NCI-H2081 (cell line): ENCODE measurements around the gene GGTLC2.
"Not testable (repeated sequence)": the region's sequence is repeated elsewhere in the genome, so short reads cannot be mapped to it uniquely, and the experiment has no call there.

Source experiments
- DNase-seq, 2 experiments: peaks; one replicate each; lab custom pipeline; 2025; lab: John Stamatoyannopoulos, UW

The GGTLC2 gene

DNA sequence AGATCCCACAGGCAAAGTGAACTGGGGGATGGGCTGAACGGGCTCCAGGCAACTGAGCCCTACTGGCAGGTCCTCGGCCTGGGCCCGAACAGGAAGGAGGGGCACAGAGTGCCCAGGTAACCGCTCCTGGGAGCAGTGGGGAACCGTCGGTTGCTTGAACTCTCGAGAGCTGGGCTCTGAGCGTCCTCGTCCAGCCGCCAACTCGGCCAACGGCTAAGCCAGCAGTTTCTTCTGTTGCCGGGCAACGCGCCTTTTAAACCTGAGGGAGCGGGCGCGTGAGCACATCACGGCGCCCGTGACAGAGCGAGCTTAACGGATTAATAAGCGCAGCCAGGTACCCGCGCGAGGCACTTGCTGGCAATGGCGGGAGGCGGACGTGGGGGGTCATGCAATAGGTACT lies at the start of gene GGTLC2:
Gene GGTLC2, plus strand, starts transcription at position 301 of the 400 bp plus-strand sequence. CDS start 1,732 bp downstream, outside the sequence.
- not testable (repeated sequence) for DNase-seq

DNA sequence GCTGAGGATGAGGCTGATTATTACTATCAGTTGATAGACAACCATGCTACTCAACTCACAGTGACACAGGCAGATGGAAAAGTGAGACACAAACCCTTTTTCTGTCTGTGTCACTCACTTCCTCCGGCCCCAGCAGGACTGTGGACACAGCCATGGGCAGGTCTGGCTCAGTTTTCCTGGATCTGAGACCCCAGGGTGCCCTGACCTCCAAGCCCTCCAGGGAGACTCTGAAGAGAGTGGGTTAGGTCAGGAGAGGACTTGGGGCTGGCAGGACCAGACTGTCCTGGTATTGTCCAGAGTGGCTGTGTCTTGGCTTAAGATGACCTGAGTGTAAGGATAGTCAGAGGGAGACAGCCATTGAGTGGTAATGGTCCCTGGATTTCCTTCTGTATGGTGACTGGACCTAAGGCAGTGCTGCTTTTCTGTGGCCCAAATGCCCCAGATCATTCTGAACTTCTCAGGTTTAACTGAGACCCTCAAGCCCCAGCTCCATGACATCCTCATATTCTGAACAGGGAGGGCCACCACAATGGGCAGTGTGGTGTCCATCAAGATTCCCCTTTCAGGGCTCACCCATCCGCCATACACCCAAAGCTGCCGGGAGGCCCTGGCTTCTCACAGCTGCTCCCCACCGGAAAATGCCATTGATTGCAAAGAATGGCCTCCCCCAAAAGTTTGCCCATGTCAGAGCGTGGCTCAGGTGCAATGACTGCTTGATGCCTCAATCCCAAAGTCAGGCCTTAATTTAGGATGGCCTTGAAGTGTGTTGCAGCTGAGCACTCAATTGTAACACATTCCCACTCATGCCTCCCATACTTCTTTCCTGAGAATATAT lies 49.2 kb upstream of the GGTLC2 start:
- no peak for DNase-seq

DNA sequence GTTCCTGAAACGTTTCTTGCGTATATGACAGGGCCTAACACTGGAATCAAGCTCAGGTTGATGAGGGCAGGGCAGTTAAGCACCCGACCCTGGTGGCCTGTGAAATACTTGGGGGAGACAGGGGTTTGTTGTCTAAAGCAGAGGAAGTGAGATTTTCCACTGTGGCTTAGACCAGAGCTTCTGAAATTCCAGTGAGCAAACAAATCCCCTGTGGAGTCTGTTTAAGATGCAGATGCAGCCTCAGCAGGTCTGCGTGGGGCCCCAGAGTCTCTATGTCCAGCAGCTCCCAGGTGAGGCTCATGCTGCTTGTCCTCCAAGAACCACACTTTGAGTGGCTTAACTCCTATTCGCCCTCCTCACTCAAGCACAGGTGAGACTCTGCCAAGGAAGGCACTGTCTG lies 46.3 kb upstream of the GGTLC2 start:
- no peak for DNase-seq

DNA sequence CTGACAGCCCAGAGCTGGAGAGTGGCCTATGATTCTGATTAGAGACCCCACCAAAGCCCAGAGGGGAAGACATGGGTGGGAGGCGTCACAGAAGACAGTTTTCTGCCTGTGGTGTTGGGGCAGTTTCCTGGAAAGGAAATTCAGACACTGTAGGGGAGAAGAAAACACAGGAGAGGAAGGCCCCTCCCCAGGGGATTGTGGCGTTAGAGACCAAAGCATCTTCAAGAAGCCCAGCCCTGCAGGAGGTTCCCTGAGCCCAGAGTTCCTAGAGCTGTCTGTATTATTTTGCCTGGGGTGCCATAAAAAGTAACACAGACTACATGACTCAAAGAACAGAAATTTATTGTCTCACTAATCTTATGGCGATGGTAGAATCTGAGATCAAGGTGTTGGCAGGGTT lies 45.2 kb upstream of the GGTLC2 start:
- no peak for DNase-seq

DNA sequence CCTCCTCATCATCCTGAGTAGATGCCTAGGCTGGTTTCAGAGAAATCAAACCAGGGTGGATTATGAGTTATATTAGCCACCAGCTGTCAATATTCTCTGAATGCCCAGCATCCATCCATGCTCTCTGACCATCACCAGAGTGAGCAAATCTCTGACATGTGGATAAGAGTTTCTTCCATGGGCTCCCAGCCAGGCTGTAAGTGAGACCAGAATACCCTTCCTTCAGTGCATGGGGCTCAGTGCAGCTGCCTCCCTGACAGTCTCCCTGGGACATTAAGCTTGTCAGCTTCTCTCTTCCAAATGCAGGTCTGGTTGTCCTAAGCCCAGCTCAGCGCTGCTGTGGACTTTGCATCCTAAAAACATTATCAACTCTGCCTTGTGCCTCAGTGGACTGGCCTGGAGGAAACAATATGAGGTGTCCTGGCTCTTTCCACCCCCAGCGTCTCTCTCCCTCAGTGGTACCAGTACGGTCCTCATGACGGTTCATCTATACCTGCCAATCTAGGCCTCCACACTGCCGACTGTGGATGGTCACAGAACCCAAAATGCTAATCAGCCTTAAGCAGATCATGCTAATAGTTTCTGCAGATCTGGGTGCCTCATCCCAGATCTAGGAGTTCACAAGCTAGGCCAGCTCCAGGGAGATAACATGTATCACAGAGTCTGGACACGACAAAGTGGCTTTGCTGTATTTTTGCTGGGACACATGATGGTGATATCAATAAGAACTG lies 43.7 kb upstream of the GGTLC2 start:
- no peak for DNase-seq

DNA sequence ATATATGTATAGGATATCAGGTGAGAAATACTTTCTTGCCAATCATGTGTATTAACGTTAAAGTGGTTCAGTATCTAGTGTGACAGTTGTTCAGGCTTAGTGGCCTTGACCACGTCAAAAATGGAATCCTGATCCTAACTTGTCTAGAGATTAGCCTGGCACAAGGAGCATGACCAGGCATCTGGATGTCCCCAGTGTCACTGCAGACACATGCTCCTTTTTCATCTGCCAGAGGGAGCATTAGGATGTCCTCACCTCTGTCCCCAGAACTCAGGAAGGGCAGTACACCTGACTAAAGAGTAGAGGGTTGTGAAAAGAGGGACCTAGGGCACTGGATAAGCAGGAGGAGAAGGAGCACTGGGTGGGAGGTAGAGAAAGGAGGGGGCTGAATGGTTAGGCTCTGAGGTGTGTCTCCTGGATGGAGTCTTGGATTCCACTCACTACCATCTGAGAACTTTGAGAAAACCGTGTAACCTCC lies 40.9 kb upstream of the GGTLC2 start:
- no peak for DNase-seq

DNA sequence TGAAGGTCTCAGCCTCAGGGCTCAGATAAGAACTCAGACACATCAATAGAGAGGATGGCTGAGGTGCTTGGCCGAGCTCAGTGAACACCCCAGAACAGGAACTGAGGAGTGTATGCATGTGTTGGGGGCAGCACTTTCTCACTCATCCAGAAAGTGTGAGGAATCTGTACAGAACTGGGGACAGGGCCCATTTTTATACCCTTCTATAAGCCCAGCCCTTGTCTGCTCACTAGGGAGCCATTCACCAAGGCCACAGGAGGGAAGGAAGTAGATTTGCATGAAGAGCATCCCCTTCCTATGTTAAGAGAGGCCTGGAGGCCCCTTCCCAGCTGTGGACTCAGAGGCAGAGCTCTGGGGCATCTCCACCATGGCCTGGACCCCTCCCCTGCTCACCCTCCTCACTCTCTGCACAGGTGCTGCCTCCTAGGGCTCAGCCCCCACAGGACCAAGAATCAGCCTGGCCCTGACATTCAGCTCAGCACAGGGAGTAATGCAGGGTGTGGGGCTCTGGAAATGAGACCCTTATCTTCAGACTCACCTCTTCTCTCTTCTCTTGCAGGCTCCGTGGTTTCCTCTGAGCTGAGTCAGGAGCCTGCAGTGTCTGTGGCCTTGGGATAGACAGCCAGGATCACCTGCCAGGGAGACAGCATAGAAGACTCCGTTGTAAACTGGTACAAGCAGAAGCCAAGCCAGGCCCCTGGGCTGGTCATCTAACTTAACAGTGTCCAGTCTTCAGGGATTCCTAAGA lies 39.9 kb upstream of the GGTLC2 start:
- DNase-seq = no peak

DNA sequence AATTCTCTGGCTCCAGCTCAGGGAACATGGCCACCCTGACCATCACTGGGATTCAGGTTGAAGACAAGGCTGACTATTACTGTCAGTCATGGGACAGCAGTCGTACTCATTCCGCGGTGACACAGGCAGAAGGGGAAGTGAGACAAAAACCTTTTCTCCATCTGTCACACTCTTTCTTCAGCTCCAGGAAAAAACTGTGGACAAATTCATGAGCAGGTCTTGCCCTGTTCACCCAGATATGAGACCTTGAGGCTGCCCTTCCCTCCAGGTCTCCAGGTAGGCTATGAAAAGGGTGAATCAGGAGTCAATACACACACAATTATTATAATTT lies 39.4 kb upstream of the GGTLC2 start:
- no peak for DNase-seq

DNA sequence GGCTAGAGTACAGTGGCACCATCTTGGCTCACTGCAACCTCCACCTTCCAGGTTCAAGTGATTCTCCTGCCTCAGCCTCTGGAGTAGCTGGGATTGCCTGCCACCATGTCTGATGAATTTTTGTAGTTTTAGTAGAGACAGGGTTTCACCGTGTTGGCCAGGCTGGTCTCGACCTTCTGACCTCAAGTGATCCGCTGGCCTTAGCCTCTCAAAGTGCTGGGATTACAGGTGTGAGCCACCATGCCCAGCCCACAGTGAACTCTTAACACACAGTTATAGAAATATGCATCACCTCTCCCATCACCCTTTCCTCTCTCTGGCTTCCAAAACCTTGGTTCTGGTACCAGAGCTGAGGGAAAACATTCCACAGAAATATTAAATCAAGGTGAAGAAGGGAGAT lies 36.4 kb upstream of the GGTLC2 start:
- DNase-seq = not testable (repeated sequence)

DNA sequence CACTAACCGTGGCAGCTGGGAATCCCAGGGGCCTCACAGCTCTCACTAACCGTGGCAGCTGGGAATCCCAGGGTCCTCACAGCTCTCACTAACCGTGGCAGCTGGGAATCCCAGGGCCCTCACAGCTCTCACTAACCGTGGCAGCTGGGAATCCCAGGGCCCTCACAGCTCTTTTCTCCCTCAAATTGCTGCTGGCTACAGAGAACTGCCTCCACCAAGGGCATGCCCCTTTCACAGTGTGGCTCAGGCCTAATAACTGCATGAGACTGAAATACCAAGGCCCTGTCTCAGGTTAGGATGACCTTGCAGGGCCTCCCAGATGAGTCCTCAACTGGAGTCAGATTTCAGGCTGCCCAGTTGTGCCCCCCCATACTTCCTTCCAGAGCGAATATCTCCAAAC lies 35.1 kb upstream of the GGTLC2 start:
- no peak for DNase-seq

DNA sequence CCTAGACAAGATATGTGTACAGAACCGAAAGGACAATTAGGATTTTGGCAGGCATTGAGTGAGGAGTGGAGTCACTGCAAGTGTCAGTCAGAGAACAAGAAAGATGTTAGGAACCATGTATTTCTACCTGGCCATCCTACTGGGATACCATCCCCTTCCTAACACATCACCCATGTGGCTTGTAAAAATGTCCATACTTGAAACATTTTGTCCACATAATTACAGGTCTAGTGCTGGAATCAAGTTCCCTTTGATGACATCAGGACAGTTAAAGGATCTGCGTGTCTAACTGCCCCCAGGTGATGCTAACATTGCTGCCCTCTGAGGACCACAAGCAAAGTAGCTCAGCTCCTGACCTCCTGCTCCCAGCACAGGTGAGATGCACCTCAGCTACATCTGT lies 31.9 kb upstream of the GGTLC2 start:
- no peak for DNase-seq

DNA sequence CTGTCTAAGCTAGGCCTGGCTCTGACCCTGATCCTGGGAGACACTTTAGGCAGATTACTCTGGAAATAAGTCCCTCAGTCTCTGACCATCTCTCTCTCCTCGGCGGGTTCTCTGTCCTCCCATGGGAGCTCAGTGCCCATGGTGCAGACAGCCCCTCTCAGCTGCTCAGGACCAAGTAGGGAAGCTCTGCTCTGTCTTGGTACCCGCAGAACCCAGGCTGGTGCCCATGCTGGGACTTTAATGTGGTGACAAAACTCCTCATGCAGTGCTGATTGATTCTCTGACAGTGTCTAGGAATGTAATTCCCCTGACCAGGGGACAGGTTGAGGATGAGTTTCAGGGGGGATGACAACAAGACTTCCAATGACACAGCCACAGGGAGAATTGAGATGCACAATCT lies 30.3 kb upstream of the GGTLC2 start:
- no peak for DNase-seq

DNA sequence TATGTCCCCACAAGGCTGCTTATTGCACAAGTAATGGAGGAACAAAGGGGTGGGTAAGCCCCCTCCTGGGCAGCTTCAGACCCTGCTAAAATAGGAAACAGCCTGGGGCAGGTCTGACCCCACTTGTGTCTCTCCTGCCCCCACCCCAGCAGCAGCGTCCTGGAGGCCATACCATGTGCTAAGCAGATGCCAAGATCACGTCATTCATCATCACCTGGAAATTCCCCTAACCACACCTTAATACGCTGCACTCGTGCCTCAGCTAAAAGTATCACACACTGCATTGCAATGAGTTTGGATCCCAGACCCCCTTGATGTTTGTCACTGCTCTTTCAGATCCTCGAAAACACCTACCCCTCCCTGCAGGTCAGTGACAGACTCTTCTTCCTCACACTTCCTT lies 27.8 kb upstream of the GGTLC2 start:
- DNase-seq = no peak

DNA sequence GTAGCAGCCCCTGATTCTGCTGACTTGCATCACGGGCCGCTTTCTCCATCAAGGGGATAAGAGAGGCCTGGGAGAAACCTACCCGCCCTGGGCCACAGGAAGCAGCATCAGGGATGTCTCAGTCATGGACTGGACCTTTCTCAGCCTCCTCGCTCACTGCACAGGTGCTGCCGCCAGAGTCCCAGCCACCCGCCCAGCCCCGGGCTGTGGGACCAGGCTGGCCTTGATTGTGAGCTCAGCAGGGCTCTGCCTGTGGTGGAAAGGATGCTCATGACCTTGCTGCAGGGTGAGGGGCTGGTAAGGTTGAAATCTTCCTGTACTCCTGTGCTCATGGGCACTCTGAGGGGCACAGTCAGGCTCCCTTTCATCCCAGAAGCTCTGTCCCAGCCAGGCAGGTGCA lies 26.0 kb upstream of the GGTLC2 start:
- DNase-seq = no peak

DNA sequence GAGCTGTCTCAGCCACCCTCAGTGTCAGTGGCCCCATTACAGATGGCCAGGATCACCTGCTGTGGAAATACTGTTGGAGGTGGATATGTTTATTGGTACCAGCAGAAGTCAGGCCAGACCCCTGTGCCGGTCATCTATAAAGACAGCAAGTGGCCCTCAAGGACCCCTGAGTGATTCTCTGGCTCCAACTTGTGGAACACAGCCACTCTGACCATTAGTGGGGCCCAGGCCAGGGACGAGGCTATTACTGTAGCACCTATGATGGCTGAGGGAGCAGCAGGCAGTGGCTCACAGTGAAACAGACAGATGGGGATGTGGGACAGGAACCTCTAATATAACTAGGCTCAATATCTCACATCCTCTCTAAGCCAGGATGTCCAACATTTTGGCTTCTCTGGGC lies 25.5 kb upstream of the GGTLC2 start:
- no peak for DNase-seq

DNA sequence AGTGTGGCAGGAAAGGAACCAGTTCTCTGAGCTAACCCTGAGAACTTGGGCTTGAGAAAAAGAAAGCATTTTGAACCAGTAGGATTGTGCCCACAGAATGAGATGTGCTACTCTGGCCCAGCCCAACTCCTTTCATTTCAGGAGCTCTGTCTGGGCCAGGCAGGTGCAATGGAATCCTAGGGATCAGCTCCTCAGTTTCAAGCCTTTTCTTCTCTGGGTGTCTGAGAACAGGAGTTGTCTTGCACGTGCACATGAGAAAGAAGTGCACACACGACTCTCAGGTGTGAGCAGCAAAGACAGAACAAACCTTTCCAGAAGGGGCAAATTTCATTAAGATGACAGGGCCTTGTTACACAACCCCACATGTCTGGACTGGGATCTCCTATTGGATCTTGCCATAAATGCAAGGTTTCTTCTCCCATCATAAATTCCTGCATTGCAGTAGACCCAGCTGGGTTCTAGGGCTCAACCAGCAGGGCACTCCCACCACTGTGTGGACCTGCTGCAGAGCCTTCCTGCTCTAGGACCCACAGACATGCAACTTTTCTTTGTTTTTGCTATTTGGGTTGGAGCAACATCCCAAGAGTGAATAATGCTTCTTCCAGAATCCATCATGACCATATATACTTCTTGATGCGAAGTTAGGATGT lies 24.5 kb upstream of the GGTLC2 start:
- no peak for DNase-seq

DNA sequence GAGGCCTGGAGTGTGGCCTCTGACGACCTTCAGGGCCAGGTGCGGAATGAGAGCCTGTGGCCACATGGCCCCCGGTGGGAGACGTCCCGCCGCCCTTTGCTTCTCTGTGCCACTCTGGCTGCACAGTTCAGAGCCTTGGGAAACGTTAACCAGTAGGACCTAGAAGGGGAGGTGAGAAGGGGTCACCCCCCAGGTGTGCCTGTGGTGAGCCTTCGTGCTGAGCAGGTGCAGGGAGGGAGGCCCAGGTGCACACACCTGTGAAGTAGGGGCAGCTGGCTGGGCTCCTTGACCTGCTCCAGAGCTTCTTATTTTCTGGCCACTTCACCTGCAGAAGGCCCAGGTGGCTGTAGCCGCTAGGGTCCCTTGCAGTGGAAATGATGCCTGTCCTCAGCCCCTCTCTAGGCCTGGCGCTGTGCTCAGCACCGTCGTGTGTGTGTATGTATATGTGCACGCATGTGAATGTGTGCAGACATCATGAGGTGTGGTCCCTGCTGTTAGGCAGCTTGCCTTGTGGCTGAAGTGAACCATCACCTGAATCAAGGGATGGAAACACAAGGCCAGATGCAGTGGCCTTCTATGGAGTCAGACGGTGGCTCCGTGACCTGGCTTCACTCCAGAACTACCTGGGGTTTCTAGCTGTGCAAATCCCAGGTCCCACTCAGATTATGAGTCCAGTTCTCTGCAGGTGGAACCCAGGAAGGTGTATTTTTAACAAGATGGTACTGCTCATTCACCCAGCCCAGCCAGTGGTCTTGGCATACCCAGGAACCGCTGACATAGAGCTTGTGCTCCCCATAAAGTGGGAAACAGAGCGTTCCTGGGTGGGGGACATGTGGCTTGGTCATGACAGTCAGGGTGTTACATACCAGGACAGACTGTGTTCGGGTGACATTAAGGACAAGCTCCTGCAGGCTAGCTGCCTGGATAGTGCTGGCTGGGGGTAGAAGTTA lies 15.6 kb upstream of the GGTLC2 start:
- DNase-seq = not testable (repeated sequence)

DNA sequence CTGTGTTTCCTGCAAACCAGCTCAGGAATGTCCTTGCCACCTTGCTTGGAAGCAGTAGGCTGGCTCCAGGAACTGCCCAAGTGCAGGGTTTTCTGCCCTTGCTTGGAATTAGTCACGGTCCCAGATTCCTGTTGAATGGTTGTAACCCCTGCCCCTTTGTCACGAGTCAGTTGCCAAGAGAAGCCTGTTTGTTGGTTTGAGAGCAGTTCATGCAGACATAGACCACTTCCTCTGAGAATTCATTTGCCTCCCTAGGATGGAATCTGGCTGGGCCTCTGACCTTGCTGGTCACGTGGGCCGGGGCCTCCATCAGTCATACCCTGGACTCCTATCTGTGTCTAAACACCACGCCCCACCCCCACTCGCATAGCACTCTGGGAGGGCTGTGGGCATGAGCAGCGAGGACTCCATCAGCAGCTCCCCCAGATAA lies 13.2 kb upstream of the GGTLC2 start:
- not testable (repeated sequence) for DNase-seq

DNA sequence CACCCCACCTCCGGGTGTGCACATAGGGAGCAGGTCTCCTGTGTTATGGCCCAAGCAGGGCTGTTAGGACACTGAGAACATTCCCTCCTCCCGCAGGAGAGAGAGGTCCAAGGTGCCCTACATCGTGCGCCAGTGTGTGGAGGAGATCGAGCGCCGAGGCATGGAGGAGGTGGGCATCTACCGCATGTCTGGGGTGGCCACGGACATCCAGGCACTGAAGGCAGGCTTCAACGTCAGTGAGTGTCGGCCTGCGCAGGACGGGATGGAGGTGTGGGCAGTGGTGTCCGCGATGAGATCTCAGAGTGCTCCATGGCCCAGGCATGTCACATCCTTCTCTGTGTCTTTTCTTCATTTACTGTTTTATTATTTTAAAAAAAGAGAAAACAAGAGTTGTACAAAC lies 12.2 kb upstream of the GGTLC2 start:
- not testable (repeated sequence) for DNase-seq

DNA sequence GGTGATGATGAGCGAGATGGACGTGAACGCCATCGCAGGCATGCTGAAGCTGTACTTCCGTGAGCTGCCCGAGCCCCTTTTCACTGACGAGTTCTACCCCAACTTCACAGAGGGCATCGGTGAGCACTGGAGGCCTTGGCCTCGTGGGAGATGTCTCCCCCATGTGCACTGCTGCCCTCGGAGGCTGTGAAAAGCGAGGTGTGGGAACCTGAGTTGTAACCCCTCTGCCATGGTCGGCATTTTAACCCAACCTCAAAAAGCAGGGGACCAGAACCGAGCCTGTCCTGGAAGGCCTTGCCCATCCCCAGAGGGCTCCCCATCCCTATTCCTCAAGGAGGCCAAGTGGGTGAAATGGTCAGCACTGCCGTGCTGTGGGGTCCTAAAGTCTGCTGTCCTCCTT lies 10.9 kb upstream of the GGTLC2 start:
- DNase-seq = not testable (repeated sequence)

DNA sequence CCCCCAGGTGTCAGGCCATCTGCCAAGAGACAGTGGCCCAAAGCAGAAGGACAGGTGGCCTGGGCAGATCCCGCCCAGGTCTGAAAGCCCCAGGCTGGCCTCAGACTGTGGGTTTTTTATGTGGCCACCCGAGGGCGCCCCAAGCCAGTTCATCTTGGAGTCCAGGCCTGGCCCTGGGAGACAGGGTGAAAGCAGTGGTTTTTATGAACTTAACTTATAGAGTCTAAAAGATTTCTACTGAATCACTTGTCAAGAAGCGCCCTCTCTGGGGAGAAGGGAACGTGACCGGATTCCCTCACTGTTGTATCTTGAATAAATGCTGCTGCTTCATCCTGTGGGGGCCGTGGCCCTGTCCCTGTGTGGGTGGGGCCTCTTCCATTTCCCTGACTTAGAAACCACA lies 8.2 kb upstream of the GGTLC2 start:
- DNase-seq = not testable (repeated sequence)
